Stimulated activated CD4-positive, alpha-beta T cell treated with anti-CD3 and anti-CD28 coated beads, Interleukin-1b, Interleukin-23, amount 100 ng/mL, for 1 hour (primary cell): ENCODE measurements around the gene PPP1R1B.

Experiments
- DNase-seq, 2 donors: peaks; one replicate each; pipeline ENCODE4 v3.0.0-alpha.2; 2020; ENCODE audit warnings: low read depth in 2 of 2

The PPP1R1B gene

DNA sequence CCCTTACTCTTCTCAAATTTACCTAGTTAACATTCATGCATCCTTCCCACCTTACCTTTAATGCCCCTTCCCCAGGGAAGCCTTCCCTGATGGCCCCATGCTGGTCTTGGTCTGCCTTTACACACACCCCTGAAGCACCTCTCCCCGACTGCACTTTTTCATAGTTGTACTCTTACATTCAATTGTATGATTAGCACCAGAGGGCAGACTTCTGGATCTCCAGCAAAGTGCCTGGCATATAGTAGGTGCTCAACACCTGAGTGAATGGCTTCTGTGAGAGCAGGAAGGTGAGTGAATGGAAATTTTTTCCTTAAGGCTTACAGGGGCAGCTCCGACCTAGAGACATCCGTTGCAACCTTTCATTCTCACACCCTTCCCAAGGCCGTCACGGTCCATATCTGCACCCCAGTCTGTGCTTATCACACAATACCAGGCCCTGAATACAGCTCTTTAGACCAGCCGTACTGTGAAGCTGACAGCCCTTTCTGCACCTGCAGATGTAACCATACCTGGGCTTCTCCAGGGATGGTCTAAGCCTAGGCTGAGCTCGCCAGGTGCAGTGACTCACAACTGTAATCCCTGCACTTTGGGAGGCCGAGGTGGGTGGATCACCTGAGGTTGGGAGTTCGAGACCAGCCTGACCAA is 56.7 kb downstream of the PPP1R1B start:
- DNase-seq = no peak

DNA sequence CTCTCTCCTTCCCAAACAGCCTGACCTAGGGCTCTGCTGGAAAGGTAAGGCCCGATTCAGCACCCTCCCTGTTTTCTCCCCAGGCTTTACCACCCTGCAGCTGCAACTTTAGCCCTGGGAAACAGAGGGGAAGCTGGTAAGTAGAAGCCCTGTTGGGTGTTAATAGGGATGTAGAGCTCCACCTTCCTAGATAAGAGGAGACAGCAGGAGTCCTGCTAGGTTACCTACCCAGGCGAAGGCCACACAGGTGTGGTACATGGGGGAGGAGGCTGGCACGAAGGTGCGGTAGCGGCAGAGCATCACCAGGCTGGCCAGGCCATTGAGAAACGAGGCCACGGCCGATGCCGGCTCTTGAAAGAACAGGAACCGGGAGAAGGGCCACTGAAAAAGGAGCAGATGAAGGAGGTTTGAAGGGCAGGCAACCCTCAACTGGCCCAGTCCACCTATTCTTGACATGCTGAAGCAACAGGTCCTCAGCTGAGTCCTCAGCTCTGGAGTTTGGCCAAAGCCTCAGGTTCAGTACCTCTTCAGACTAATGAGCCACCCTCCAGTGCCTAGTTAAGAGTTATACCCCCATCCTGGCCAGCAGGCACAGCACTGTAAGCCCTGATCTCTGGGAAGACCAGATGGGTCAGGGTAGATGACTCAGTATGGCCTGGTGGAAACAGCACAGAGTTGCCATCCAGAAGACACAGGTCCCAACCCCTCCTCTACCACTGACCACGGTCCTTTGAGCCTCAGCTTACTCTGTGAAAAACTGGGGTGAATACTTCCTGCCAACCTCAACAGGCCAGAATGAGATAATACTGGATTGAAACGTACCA is 57.8 kb downstream of the PPP1R1B start:
- no peak for DNase-seq
